ENCODE data around the gene SNRPD3. TPM values are rescaled to one million over a fixed set of nuclear protein-coding genes. Genes with fewer than 3 reads are reported as not detected.

SNRPD3 gene
- total and polyA plus RNA-seq, 9 of the 15 experiments (the other 6 are each of a cell fraction or from before 2014, with no cell fraction given) = 131 to 366 (median 274) TPM

GRCh38 chr22:24514241-24515026 is 41.4 kb upstream of the SNRPD3 start:
- Histone ChIP-seq H3K9me1 (ENCODE audit: control insufficient read depth, insufficient read depth, low read length) (peaks cover 3% of the 10 kb centered on the region), H3K79me2 (ENCODE audit: control insufficient read depth, insufficient read depth, low read length) (no peaks in the 10 kb centered on the region), H3K4me3 (no peak overlapping the region), H2AFZ (ENCODE audit: low read depth, low read length) (no peak overlapping the region), H4K20me1 (replicated peaks; ENCODE audit: control insufficient read depth, insufficient read depth, low read length) (0 out of 2 replicates have a peak, but pooled peaks cover 2% of the 10 kb centered on the region), H3K9me3 (replicated peaks; ENCODE audit: control insufficient read depth, insufficient read depth, low read depth, low read length) (no peaks in the 10 kb centered on the region), H3K4me1 (replicated peaks in 1 of 2; ENCODE audit: control insufficient read depth in 2 of 2, insufficient read depth in 2 of 2, low read length in 2 of 2) (peaks cover 13 to 24% of the 10 kb centered on the region in 2 experiments), H3K36me3 (ENCODE audit: control insufficient read depth, insufficient read depth, low read length) (no peaks in the 10 kb centered on the region), H3K9ac (ENCODE audit: insufficient read depth in 1 of 2, low read depth in 2 of 2, low read length in 2 of 2) (no peak overlapping the region), H3K27ac (ENCODE audit: extremely low read depth, low read depth, low read length) (no peak overlapping the region), H3K27me3 (ENCODE audit: control insufficient read depth in 2 of 2, insufficient read depth in 2 of 2, low read length in 2 of 2) (no peaks in the 10 kb centered on the region), H3K4me2 (ENCODE audit: insufficient read depth, low read length) (no peak overlapping the region)
- no peak for TF ChIP-seq SMARCC2 (IDR thresholded peaks at IDR 0.05; ENCODE audit: low read depth)
- TF ChIP-seq TAL1 (IDR thresholded peaks at IDR 0.05) = 0 out of 2 replicates have a peak, but pooled peaks have one; percentile 10
- peak; percentile 38 for TF ChIP-seq TCF3 (CRISPR knock-in tag; IDR thresholded peaks at IDR 0.05)
- no peak for TF ChIP-seq C11orf30 (IDR thresholded peaks at IDR 0.05; ENCODE audit: low read depth)
- TF ChIP-seq TBL1XR1 (IDR thresholded peaks at IDR 0.05; ENCODE audit: low read length in 2 of 2) = no peak
- TF ChIP-seq SIX5 (IDR thresholded peaks at IDR 0.05; ENCODE audit: borderline replicate concordance in 1 of 2, insufficient read depth in 1 of 2, low read depth in 1 of 2, low read length in 2 of 2) = no peak
- no peak for TF ChIP-seq ZBTB1 (CRISPR knock-in tag; IDR thresholded peaks at IDR 0.05; ENCODE audit: borderline replicate concordance, low read depth)
- no peak for TF ChIP-seq ZNF175 (CRISPR knock-in tag; IDR thresholded peaks at IDR 0.05; ENCODE audit: low read depth)
- peak; percentile 31; the same call in 1 of the 2 replicates for TF ChIP-seq CBFA2T2 (conservative IDR thresholded peaks at IDR 0.05)
- no peak for TF ChIP-seq POLR2AphosphoS5 (IDR thresholded peaks at IDR 0.05; ENCODE audit: control insufficient read depth, insufficient read depth, low read depth, low read length)
- TF ChIP-seq ZNF695 (CRISPR knock-in tag; IDR thresholded peaks at IDR 0.05) = no peak
- TF ChIP-seq HINFP (tag; conservative IDR thresholded peaks at IDR 0.05; ENCODE audit: low read depth) = no peak
- TF ChIP-seq ZFP91 (CRISPR knock-in tag; IDR thresholded peaks at IDR 0.05) = no peak
- peak; percentile 45 for TF ChIP-seq CBFA2T3 (IDR thresholded peaks at IDR 0.05)
- no peak for TF ChIP-seq ELK3 (CRISPR knock-in tag; IDR thresholded peaks at IDR 0.05)
- no peak for TF ChIP-seq TAF9B (IDR thresholded peaks at IDR 0.05; ENCODE audit: partially characterized antibody)
- no peak for TF ChIP-seq ETV6 (IDR thresholded peaks at IDR 0.05; ENCODE audit: borderline replicate concordance in 1 of 2, low read depth in 2 of 2, low read length in 1 of 2)
- TF ChIP-seq ETV6 (CRISPR knock-in tag; IDR thresholded peaks at IDR 0.05; ENCODE audit: borderline replicate concordance) = no peak
- CTCF ChIA-PET (ENCODE audit: low intra/inter-chr PET ratio) = no interaction called here
- POLR2A ChIA-PET = no interaction called here
- no TSS peak for BruUV-seq (replicated peaks)
- FAIRE-seq (no peak), DNase-seq (ENCODE audit: extremely low read depth in 1 of 4, low spot score in 3 of 4) (no peak), ATAC-seq (no peak)
- intact Hi-C loops (cut with micrococcal nuclease) (no loop called here), in situ Hi-C loops (cut with MboI) (loop anchor here (5.0 to 25.0 kb wide), 2 partner anchors 97 to 552 kb away; partner anchors contain the start of genes DDT, DDTL and GSTT2B)
- 28% methylated on average over 14 of the region's 14 CpGs for WGBS (ENCODE audit: insufficient coverage, low coverage, missing lambda C conversion rate)
